GM21786 (cell line): ENCODE data around the gene SAA1.
"Not testable (repeated sequence)": the region's sequence is repeated elsewhere in the genome, so short reads cannot be mapped to it uniquely, and the experiment has no call there.

Experiments used
- ATAC-seq: cut with Tn5 transposase; IDR thresholded peaks from one replicate; pipeline ENCODE4 v1.9.1; 2021; ENCODE audit not compliant: unreplicated experiment

SAA1 gene

DNA sequence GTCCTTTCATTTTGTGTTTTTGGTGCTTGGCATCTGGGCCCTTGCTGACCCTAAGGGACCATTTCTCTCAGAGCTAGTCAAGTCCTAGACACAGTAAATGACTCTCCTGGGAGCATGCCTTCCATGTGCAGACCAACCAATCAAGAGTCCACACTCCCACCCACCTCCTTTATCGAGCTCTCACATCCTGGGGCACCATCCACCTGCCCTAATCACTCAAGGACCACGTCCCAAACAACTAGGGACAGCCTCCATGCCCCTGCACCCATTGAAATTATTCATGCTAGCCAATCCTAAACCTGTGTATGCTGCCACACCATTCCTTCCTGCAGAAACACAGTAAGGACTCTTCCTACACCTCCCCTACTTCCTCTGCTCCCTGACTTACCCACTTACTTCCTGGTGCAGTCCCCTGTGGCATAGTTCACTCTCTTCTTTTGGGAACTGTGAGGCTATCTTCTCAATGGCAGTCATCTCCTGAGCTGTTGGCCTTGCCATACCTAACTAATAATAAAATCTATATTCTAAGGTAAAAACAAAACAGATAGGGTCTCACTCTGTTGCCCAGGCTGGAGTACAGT is 11.2 kb upstream of the SAA1 start:
- ATAC-seq = no peak

DNA sequence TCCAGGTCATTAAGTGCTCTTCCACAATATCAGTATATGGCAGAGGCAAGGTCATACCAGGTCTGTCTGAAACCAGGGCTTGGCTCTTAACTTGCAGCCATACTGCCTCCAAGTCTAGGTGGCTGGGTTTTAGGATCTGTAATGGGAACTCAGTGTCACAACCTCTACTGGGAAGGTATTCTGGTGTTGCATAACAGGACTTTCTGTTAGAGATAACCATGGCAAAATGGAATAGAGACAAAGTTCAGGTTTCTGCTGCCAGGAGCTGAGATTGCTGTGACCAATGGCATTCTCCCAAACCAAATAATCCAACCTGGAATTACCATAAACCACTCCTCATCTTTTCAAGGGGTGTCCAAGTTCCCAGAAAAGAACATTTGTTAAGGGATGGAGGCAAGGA is 6.8 kb upstream of the SAA1 start:
- ATAC-seq = no peak

DNA sequence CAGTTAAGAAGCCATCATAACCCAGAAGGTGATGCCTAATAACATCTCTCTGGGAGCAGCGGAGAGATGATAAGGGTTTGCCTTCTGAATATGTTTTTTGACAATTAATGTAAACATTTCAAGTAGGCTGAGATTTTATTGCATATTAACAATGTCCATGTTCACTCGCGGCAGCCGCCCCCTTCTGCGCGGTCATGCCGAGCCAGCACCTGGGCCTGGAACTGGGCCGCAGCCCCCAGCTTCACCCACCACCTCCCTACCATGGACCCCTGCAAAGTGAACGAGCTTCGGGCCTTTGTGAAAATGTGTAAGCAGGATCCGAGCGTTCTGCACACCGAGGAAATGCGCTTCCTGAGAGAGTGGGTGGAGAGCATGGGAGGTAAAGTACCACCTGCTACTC is 4.3 kb upstream of the SAA1 start:
- no peak for ATAC-seq

- ATAC-seq = not testable (repeated sequence)
Observed at GRCh38 chr11:18262681-18263350, 3.2 kb upstream of the SAA1 start.

GRCh38 chr11:18264035-18264434 is 2.0 kb upstream of the SAA1 start:
- ATAC-seq = no peak

- ATAC-seq = no peak
Observed at GRCh38 chr11:18264677-18265555, 1.1 kb upstream of the SAA1 start.

DNA sequence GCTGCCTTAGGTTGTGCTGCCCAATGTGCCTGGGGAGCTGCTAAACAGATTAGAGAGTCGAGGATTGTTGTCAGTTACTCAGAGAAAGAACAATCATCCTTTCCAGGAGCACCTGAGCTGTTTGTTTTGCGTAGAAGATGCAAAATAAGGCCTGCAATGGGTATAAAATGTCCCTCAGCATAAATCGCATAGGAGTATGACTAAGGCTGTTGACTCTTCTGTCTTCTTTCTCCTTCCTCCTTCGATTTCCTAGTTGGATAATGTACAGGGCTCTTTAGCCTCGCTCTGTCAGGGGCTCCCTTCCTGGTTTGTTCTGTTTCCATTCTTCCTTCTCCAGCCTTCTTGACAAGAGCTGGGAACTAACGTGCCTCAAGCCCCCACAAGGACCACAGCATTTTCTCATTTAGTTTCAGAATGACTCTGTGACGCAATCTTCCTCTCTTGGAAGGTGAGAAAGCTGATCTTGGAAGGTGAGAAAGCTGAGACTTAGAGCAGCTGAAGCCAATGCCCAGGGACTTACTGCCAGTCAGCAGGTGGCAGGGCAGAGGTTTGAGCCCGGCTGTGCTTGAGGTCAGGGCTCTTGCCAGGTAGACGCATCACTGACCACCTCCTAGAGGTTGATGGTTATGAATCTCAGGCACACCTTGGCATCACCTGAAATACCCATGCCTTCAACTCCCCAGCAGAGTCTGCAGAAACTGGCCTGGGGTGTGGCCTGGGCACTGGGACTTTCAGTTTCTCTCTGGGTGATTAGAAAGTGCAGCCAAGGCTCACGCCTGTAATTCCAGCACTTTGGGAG is 1.5 kb downstream of the SAA1 start:
- peak; percentile 60 for ATAC-seq

DNA sequence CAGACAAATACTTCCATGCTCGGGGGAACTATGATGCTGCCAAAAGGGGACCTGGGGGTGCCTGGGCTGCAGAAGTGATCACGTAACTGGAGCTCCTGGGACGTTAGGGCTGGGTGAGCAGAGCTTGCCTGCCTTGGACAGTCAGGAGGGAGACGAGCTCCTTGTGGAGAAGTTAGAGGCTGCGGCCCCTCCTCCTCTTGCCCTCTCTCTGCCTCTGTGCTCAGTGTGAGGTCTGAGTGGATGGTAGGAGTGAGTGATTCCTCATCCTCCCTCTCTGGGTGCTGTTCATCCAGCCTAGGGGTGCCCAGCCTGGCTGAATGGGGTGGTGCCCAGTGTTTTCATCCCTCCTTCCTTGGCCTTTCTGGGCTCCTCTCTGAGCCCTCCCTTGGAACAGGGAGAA is 3.2 kb downstream of the SAA1 start:
- not testable (repeated sequence) for ATAC-seq

- no peak for ATAC-seq
Observed at GRCh38 chr11:18270102-18270501, 4.0 kb downstream of the SAA1 start.

GRCh38 chr11:18271206-18271605 is 5.1 kb downstream of the SAA1 start:
- no peak for ATAC-seq

- ATAC-seq = no peak
Observed at GRCh38 chr11:18277565-18278271, 11.7 kb downstream of the SAA1 start.

- ATAC-seq = peak; percentile 94
Observed at GRCh38 chr11:18280438-18281045, 14.5 kb downstream of the SAA1 start.

- no peak for ATAC-seq
Observed at GRCh38 chr11:18282626-18283025, 16.6 kb downstream of the SAA1 start.

DNA sequence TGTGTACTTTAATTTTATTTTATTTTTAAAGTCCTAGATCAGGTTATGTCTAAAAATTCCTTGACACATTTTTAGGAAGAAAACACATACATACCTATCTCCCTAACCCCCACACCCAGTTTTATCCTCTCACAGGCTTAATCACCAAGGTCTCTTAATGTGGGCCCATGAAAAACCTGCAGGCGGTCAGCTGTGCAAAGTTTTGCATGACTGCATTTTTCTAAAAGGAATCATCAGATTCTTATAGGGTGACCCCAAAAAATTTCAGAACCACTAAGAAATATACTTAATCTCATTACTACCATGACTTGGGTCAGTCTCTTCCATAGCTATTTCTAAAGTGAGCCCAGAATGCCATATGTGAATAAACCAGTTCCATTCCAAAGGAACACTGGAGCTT is 19.8 kb downstream of the SAA1 start:
- no peak for ATAC-seq

DNA sequence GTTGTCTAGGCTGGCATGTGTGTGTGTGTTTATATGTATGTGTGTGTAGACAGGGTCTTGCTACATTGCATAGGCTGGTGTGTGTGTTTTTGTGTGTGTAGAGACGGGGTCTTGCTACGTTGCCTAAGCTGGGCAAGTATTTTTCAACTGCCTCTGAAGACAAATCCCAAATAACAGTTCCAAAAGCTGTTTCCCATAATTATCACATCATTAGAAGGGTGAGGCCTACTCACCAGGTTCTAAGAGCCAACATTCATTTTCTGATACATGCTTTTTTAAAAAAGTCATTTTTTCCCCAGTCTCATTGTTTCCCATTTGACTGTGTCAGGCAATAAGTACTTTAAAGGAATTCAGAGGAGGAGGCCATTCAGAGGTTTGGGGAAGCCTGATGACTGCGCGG is 22.8 kb downstream of the SAA1 start:
- ATAC-seq = no peak

DNA sequence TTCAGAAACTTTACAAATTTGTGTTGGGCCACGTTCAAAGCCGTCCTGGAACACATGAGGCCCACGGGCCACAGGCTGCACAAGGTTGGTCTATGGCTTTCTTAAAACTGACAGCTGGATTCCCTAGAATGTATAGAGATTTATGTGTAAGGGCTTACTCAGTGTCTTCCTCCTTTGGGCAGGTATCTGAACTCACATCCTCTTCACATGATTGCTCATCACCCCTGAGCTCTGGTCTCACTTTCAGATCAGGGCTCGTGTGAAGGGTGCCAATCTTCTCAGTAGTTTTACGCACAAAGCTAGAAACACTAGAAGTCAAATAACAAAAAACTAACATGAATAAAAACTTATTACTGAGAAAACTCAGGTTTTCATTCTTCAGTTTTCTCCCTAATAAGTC is 28.8 kb downstream of the SAA1 start:
- peak; percentile 79 for ATAC-seq

DNA sequence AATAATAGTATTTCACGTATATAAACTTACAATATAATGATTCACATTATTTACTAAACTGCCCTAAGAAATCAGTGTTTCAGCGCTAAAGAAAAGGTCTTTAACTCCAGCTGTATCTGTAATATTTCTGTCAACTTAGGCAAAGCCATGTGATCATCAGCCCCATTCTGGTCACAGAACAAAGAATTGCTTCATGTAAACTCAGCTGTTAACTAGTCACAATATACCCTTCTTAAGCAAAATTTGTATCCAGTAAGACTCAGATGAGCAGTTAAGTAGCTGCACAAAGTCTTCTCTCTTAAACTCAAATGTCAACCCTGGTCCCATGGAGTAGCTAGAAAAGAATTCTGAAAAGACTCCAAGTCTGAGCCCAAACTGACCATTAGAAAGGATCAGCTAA is 29.3 kb downstream of the SAA1 start:
- no peak for ATAC-seq

DNA sequence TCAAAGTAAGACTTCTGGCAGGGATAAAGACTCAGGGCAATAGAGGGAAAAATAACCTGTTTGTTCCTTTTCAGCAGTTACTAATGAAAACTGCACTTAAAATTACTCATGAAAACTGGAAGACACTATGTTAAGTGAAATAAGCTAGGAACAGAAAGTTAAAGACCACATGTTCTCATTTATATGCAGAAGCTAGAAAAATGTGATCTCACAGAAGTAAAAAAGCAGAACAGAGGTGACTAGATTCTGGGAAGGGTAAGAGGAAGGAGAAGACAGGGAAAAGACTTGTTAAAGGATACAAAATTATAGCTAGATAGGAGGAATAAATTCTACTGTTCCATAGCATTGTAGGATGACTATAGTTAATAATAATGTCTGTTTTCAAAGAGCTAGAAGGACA is 33.7 kb downstream of the SAA1 start:
- ATAC-seq = no peak

DNA sequence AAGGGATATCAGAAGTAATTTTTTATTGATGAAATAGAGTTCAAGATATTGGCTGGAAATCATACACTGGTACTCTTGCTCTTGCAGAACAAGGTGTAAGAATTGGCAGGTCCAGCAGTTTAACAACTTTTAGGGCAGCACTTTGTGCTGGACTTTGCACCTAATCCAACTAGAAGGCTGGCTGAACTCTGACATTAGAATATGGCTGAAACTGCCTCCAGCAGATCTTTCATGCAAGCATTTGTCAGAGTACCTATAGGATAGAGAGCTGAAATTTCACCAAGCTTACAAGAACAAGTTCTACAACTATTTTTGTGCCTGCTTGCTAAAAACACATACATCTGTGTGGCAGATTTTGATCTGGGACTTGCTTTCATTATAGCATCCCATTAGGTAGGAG is 38.7 kb downstream of the SAA1 start:
- ATAC-seq = no peak

GRCh38 chr11:18307461-18308139 is 41.5 kb downstream of the SAA1 start:
- ATAC-seq = no peak
